ENCODE data around the gene PLD5. TPM values are rescaled to one million over a fixed set of nuclear protein-coding genes. Genes with fewer than 3 reads are reported as not detected.

Gene PLD5
- polyA plus RNA-seq, 3 donors, result not detected

GRCh38 chr1:242447689-242448088 is 76.8 kb downstream of the PLD5 start:
- no peak for DNase-seq
- Histone ChIP-seq H3K79me2 (ENCODE audit: insufficient read depth, low read length) (no peaks in the 10 kb centered on the region), H3K27me3 (ENCODE audit: control insufficient read depth in 2 of 2, insufficient read depth in 2 of 2, low read length in 2 of 2) (no peaks in the 10 kb centered on the region), H3K36me3 (replicated peaks in 1 of 2; ENCODE audit: control insufficient read depth in 1 of 2, insufficient read depth in 2 of 2, low read length in 2 of 2) (no peaks in the 10 kb centered on the region), H4K20me1 (ENCODE audit: insufficient read depth, low read length) (no peaks in the 10 kb centered on the region), H3K9ac (ENCODE audit: insufficient read depth, low read length, poor library complexity, severe bottlenecking) (no peak overlapping the region), H3K4me3 (replicated peaks in 1 of 3; ENCODE audit: low read depth in 2 of 3, low read length in 3 of 3) (no peak overlapping the region), H3K9me3 (replicated peaks in 1 of 2; ENCODE audit: control insufficient read depth in 1 of 2, insufficient read depth in 1 of 2, low read length in 2 of 2) (no peaks in the 10 kb centered on the region), H3K4me2 (replicated peaks; ENCODE audit: extremely low read depth, low read length, poor library complexity, severe bottlenecking) (no peak overlapping the region), H3K4me1 (ENCODE audit: control insufficient read depth in 1 of 2, insufficient read depth in 2 of 2, low read length in 2 of 2) (no peaks in the 10 kb centered on the region), H3K27ac (ENCODE audit: low read depth in 1 of 2, low read length in 2 of 2) (no peak overlapping the region), H2AFZ (ENCODE audit: insufficient read depth, low read depth, low read length, poor library complexity, severe bottlenecking) (no peak overlapping the region)
- 60% methylated on average over 1 of the region's 7 CpGs for WGBS (ENCODE audit: insufficient coverage)
- Mint-ChIP-seq H3K27ac (no peak overlapping the region), H3K36me3 (no peaks in the 10 kb centered on the region), H3K9me3 (no peaks in the 10 kb centered on the region), H3K4me1 (no peaks in the 10 kb centered on the region), H3K4me3 (no peak overlapping the region), H3K27me3 (ENCODE audit: low read depth in 3 of 3) (peaks cover 0 to 6% (median 1%) of the 10 kb centered on the region in 3 donors)
- TF ChIP-seq CTCF (IDR thresholded peaks at IDR 0.05), result no peak
- intact Hi-C loops (cut with micrococcal nuclease), result no loop called here

- no peaks in the 10 kb centered on the region for H3K36me3 Mint-ChIP-seq
- Histone ChIP-seq H4K20me1 (ENCODE audit: insufficient read depth, low read length) (no peaks in the 10 kb centered on the region), H3K4me3 (replicated peaks in 1 of 3; ENCODE audit: low read depth in 2 of 3, low read length in 3 of 3) (no peak overlapping the region), H3K27ac (ENCODE audit: low read depth in 1 of 2, low read length in 2 of 2) (no peak overlapping the region), H3K27me3 (ENCODE audit: control insufficient read depth in 2 of 2, insufficient read depth in 2 of 2, low read length in 2 of 2) (no peaks in the 10 kb centered on the region), H3K9ac (ENCODE audit: insufficient read depth, low read length, poor library complexity, severe bottlenecking) (no peak overlapping the region), H3K36me3 (replicated peaks in 1 of 2; ENCODE audit: control insufficient read depth in 1 of 2, insufficient read depth in 2 of 2, low read length in 2 of 2) (no peaks in the 10 kb centered on the region), H3K79me2 (ENCODE audit: insufficient read depth, low read length) (no peaks in the 10 kb centered on the region), H3K9me3 (replicated peaks in 1 of 2; ENCODE audit: control insufficient read depth in 1 of 2, insufficient read depth in 1 of 2, low read length in 2 of 2) (no peaks in the 10 kb centered on the region), H3K4me2 (replicated peaks; ENCODE audit: extremely low read depth, low read length, poor library complexity, severe bottlenecking) (no peak overlapping the region), H2AFZ (ENCODE audit: insufficient read depth, low read depth, low read length, poor library complexity, severe bottlenecking) (no peak overlapping the region), H3K4me1 (ENCODE audit: control insufficient read depth in 1 of 2, insufficient read depth in 2 of 2, low read length in 2 of 2) (no peaks in the 10 kb centered on the region)
- no peak for TF ChIP-seq CTCF (IDR thresholded peaks at IDR 0.05)
- no peak overlapping the region for H3K27ac Mint-ChIP-seq
- WGBS (ENCODE audit: insufficient coverage), result no CpG with 5 or more reads among the region's 1 CpG
- no peaks in the 10 kb centered on the region for H3K4me1 Mint-ChIP-seq
- H3K4me3 Mint-ChIP-seq, result no peak overlapping the region
- intact Hi-C loops (cut with micrococcal nuclease), result no loop called here
- H3K27me3 Mint-ChIP-seq (ENCODE audit: low read depth in 3 of 3), result peaks cover 0 to 1% (median 0%) of the 10 kb centered on the region in 3 donors
- peaks cover 0 to 5% (median 0%) of the 10 kb centered on the region in 7 donors for H3K9me3 Mint-ChIP-seq
- no peak for DNase-seq
Measured at GRCh38 chr1:242440757-242441156, 83.7 kb downstream of the PLD5 start.
